ENCODE measurements around the gene HIPK3.

DNA sequence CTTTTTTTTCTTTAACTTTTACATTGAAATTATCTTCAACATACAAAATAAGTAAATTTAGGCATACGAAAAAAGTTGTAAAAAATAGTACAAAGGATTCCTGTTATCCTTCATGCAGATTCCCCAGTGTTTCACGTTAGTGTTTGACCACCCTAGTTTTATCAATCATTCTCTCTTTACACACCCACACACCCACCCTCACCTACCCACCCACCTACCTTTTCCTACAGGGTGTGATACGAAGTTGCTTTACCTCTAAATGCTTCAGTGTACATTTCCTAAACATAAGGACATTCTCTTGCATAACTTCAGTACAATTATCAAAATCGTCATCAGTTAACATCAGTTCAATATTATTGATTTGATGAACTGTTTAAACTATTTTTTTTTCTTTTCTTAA lies 37.0 kb downstream of the HIPK3 start:
- TF ChIP-seq, protein P1, sequence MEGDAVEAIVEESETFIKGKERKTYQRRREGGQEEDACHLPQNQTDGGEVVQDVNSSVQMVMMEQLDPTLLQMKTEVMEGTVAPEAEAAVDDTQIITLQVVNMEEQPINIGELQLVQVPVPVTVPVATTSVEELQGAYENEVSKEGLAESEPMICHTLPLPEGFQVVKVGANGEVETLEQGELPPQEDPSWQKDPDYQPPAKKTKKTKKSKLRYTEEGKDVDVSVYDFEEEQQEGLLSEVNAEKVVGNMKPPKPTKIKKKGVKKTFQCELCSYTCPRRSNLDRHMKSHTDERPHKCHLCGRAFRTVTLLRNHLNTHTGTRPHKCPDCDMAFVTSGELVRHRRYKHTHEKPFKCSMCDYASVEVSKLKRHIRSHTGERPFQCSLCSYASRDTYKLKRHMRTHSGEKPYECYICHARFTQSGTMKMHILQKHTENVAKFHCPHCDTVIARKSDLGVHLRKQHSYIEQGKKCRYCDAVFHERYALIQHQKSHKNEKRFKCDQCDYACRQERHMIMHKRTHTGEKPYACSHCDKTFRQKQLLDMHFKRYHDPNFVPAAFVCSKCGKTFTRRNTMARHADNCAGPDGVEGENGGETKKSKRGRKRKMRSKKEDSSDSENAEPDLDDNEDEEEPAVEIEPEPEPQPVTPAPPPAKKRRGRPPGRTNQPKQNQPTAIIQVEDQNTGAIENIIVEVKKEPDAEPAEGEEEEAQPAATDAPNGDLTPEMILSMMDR (IDR thresholded peaks at IDR 0.05) = no peak
- TF ChIP-seq POLR2A (IDR thresholded peaks at IDR 0.05) = no peak

Data from heart left ventricle (tissue), 13 donors.